Cardiac muscle cell (in vitro differentiated cells and primary cell): ENCODE measurements around the gene RTF2. TPM values are rescaled to one million over a fixed set of nuclear protein-coding genes. Genes with fewer than 3 reads are reported as not detected.
"Not testable (repeated sequence)": the region's sequence is repeated elsewhere in the genome, so short reads cannot be mapped to it uniquely, and the experiment has no call there.

Source experiments
- DNase-seq, 2 donors: peaks; one replicate each; pipeline versions ENCODE4 v3.0.0 to v3.0.0-alpha.2; 2010 to 2017; ENCODE audit warnings: low read depth in 1 of 2, low spot score in 1 of 2
- H3K27ac ChIP-seq: fragments of 200-600 bp; sonication (generic); 2 replicates; pipeline ENCODE4 v1.5.1; 2016
- H3K27me3 ChIP-seq: fragments of 200-600 bp; sonication (generic); 2 replicates; pipeline ENCODE4 v1.6.0; 2016; ENCODE audit warnings: control low read depth
- H3K36me3 ChIP-seq: fragments of 200-600 bp; sonication (generic); 2 replicates; pipeline ENCODE4 v1.5.1; 2016; ENCODE audit warnings: control low read depth
- H3K4me1 ChIP-seq: fragments of 200-600 bp; sonication (generic); 2 replicates; pipeline ENCODE4 v1.8.1; 2017; ENCODE audit warnings: low read depth, mild to moderate bottlenecking, mixed run types
- H3K4me3 ChIP-seq: fragments of 200-600 bp; sonication (generic); 2 replicates; pipeline ENCODE4 v1.5.1; 2016; ENCODE audit warnings: mild to moderate bottlenecking
- H3K9me3 ChIP-seq: fragments of 200-600 bp; sonication (generic); 2 replicates; pipeline ENCODE4 v1.5.1; 2017; ENCODE audit warnings: low read depth, mild to moderate bottlenecking, control low read depth
- CTCF ChIP-seq: IDR thresholded peaks from 2 replicates; pipeline ENCODE4 v1.5.1; 2012; ENCODE audit warnings: low read depth, mild to moderate bottlenecking, low read length
- polyA plus RNA-seq: library from polyadenylated mRNA; unstranded; fragments of >200 nt; fragmentation: Nextera tagmentation; extraction: Ambion mirVana; gene quantifications from 2 replicates; pipeline ENCODE4 v1.2.1, GENCODE V29; 2016
- total RNA-seq: library from RNA; depleted of rRNA; stranded (reverse); fragments of >200 nt; gene quantifications from 2 replicates; pipeline ENCODE4 v1.2.3, GENCODE V29; 2016

Gene RTF2
- total and polyA plus RNA-seq, 2 experiments from 2014 or later = 58.2 to 139 TPM

DNA sequence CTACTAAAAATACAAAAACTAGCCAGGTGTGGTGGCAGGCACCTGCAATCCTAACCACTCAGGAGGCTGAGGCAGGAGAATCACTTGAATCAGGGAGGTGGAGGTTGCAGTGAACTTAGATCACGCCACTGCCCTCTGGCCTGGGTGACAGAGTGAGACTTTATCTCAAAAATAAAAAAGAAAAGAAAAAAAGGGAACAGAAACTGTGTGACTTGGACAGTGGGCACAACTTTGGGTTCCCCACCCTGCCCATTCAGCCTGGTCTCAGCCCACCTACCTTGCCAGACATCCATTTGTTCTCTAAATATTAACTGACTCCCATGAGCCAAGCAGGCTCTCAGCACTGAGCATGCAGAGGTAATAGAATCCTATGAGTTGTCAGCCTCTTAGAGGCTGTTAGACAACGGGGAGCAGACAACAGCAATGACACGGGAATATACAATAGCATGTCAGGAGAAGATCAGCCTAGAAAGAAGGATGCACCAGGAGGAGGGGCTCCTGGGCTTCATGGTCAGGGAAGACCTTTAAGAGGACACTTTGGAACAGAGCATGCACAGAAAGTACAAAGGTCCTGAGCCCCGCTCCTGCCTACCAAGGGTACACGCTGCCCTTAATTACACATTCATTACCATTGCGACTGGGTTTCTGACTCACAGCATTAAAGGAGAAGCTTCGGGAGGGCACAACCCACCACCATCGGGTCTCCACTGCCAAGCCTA is 84.6 kb downstream of the RTF2 start:
- no peak overlapping the region for H3K4me3 ChIP-seq
- no peak overlapping the region for H3K27ac ChIP-seq
- TF ChIP-seq CTCF = no peak
- H3K27me3 ChIP-seq = no peaks in the 10 kb centered on the region
- no peaks in the 10 kb centered on the region for H3K36me3 ChIP-seq
- no peaks in the 10 kb centered on the region for H3K9me3 ChIP-seq
- no peak for DNase-seq
- peaks cover 6% of the 10 kb centered on the region for H3K4me1 ChIP-seq

DNA sequence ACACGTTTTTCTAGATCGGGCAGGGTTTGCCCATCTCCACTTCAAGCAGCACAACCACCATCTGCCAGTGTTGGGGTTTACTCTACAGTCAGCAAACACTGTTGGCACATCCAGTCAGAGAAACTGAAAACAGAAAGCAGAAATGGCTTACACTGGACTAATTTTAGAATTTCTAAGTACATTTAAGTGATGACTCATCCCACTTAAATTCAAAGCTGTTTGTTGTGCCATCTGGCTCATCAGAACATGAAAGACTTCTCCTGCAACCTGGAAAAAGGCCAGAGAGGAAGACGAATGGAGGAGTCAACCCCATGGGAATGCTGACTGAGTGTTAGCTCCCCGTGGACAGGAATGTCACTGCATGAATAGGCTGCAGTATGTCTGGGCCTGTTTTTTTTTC is 86.4 kb downstream of the RTF2 start:
- TF ChIP-seq CTCF = no peak
- DNase-seq = peak; percentile 16 to 97
- Histone ChIP-seq H3K36me3 (no peaks in the 10 kb centered on the region), H3K27ac (peak overlapping the region; percentile 30), H3K4me1 (peaks cover 6% of the 10 kb centered on the region), H3K27me3 (no peaks in the 10 kb centered on the region), H3K4me3 (no peak overlapping the region), H3K9me3 (no peaks in the 10 kb centered on the region)

DNA sequence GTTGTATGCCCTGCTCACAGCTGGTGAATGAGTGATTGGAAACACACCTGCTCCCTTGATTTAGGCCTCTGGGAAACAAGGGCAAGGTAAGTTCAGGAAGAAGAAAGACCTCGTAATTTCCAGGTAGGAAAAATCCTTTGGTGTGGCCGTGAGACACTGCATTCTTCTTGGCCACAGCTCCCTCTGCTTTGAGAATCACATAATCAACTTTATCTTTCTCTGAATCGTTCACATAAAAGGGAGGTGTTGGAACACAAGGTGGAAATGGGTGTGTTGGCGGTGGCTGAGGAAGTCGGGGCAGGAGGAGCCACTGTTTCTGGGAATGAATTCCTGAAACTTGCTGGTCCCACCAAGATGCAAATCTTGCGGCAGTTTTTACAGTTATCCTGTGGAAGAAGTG is 90.5 kb downstream of the RTF2 start:
- H3K27me3 ChIP-seq = no peaks in the 10 kb centered on the region
- TF ChIP-seq CTCF = no peak
- H3K9me3 ChIP-seq = no peaks in the 10 kb centered on the region
- H3K36me3 ChIP-seq = no peaks in the 10 kb centered on the region
- no peak for DNase-seq
- no peak overlapping the region for H3K4me3 ChIP-seq
- peaks cover 6% of the 10 kb centered on the region for H3K4me1 ChIP-seq
- no peak overlapping the region for H3K27ac ChIP-seq

DNA sequence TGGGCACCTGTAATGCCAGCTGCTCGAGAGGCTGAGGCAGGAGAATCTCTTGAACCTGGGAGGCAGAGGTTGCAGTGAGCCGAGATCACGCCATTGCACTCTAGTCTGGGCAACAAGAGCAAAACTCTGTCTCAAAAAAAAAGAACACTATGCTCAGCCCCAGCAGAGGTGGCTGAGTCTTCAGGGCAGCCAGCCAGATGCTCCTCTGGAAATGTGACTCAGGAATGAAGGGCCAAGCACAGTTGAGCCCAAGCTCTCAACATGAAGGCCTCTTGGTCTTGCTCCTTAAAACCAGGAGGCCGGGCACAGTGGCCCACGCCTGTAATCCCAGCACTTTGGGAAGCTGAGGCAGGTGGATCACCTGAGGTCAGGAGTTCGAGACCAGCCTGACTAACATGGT is 96.1 kb downstream of the RTF2 start:
- peaks cover 12% of the 10 kb centered on the region for H3K4me1 ChIP-seq
- not testable (repeated sequence) for H3K4me3 ChIP-seq, H3K27me3 ChIP-seq, H3K27ac ChIP-seq, H3K9me3 ChIP-seq, H3K36me3 ChIP-seq, DNase-seq

DNA sequence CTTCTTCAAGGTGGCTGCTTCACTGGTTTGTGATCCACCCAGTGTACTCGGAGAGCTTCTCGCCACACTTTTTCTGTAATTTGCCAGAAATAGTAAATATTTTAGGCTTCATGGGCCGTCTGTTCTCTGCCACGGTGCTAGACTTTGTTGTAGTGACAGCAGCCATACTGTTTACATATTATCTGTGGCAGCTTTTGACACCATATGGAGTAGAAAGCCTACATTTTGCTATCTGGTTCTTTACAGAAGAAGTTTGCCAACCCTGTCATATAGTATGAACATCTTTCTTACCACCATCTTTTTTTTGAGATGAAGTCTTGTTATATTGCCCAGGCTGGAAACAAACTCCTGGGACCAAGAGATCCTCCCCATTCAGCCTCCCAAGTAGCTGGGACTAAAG is 97.1 kb downstream of the RTF2 start:
- Histone ChIP-seq H3K4me1 (peaks cover 12% of the 10 kb centered on the region), H3K27me3 (no peaks in the 10 kb centered on the region), H3K27ac (no peak overlapping the region), H3K9me3 (no peaks in the 10 kb centered on the region), H3K4me3 (no peak overlapping the region), H3K36me3 (no peaks in the 10 kb centered on the region)
- no peak for DNase-seq
- TF ChIP-seq CTCF = no peak

- no peaks in the 10 kb centered on the region for H3K36me3 ChIP-seq
- TF ChIP-seq CTCF = no peak
- H3K27me3 ChIP-seq = no peaks in the 10 kb centered on the region
- DNase-seq = peak in 1 of 2 donors; percentile 89
- peaks cover 12% of the 10 kb centered on the region for H3K4me1 ChIP-seq
- H3K27ac ChIP-seq = peak overlapping the region; percentile 41
- no peak overlapping the region for H3K4me3 ChIP-seq
- no peaks in the 10 kb centered on the region for H3K9me3 ChIP-seq
Measured at GRCh38 chr20:56566621-56567020, 98.2 kb downstream of the RTF2 start.

Other genes starting within 250 kb of the RTF2 start
- gene MC3R, start 219.9 kb upstream of the RTF2 start, total RNA-seq = not detected in 2 replicates
- not detected in 2 replicates for gene MC3R, start 219.9 kb upstream of the RTF2 start, polyA plus RNA-seq
- gene FAM210B, start 109.7 kb upstream of the RTF2 start, total RNA-seq = 64.2 and 69.6 TPM in 2 replicates
- 101 and 144 TPM in 2 replicates for gene FAM210B, start 109.7 kb upstream of the RTF2 start, polyA plus RNA-seq
- 16.1 and 58.2 TPM in 2 replicates for gene AURKA, start 76.4 kb upstream of the RTF2 start, total RNA-seq
- gene AURKA, start 76.4 kb upstream of the RTF2 start, polyA plus RNA-seq = 28.8 and 97.3 TPM in 2 replicates
- 39.5 and 46.4 TPM in 2 replicates for gene CSTF1, start 76.0 kb upstream of the RTF2 start, total RNA-seq
- gene CSTF1, start 76.0 kb upstream of the RTF2 start, polyA plus RNA-seq = 34.9 and 46.8 TPM in 2 replicates
- 0.07 and 0.12 TPM in 2 replicates for gene CASS4, start 56.4 kb upstream of the RTF2 start, total RNA-seq
- not detected in 2 replicates for gene CASS4, start 56.4 kb upstream of the RTF2 start, polyA plus RNA-seq
- gene FAM209A, start 56.1 kb downstream of the RTF2 start, total RNA-seq = not detected in 2 replicates
- gene FAM209A, start 56.1 kb downstream of the RTF2 start, polyA plus RNA-seq = 0.15 TPM in 1 of 2 replicates, not detected in the other
- gene FAM209B, start 64.6 kb downstream of the RTF2 start, total RNA-seq = not detected in 2 replicates
- 0.26 and 0.49 TPM in 2 replicates for gene FAM209B, start 64.6 kb downstream of the RTF2 start, polyA plus RNA-seq
- 0.21 and 0.46 TPM in 2 replicates for gene TFAP2C, start 160.7 kb downstream of the RTF2 start, total RNA-seq
- not detected in 2 replicates for gene TFAP2C, start 160.7 kb downstream of the RTF2 start, polyA plus RNA-seq